Keratinocyte (primary cell): Measurements from ENCODE around the gene TBC1D20. TPM values are rescaled to one million over a fixed set of nuclear protein-coding genes. Genes with fewer than 3 reads are reported as not detected.
A peak's percentile ranks its signal among the peaks of the same experiment; 100 is the strongest.

Experiments
- DNase-seq: peaks from one replicate; pipeline ENCODE4 v3.0.0-alpha.2; 2011; ENCODE audit warnings: low read depth, missing footprints, low spot score
- FAIRE-seq: peaks from 2 replicates; lab custom pipeline; 2011; peaks lifted over from hg19 to GRCh38; lab: Jason Lieb, UNC
- H2AFZ ChIP-seq: 2 replicates; pipeline ENCODE4 v1.6.0; 2012; ENCODE audit warnings: low read length, control low read depth, inconsistent platforms; ENCODE audit not compliant: control insufficient read depth
- H3K27ac ChIP-seq: 2 replicates; pipeline ENCODE4 v1.5.1; 2011; ENCODE audit warnings: low read length; ENCODE audit not compliant: control insufficient read depth, insufficient read depth
- H3K27me3 ChIP-seq: 3 replicates; pipeline ENCODE4 v1.6.0; 2011; ENCODE audit warnings: low read length; ENCODE audit not compliant: control insufficient read depth, insufficient read depth; ENCODE audit errors: extremely low read depth
- H3K36me3 ChIP-seq, 2 experiments: 2 replicates in 1 of 2; 3 replicates in 1 of 2; pipeline ENCODE4 v1.5.1; 2011; ENCODE audit warnings: low read length in 2 of 2, mild to moderate bottlenecking in 1 of 2; ENCODE audit not compliant: control insufficient read depth in 2 of 2, insufficient read depth in 2 of 2; ENCODE audit errors: extremely low read depth in 1 of 2
- H3K4me1 ChIP-seq: 3 replicates; pipeline ENCODE4 v1.5.1; 2011; ENCODE audit warnings: low read length; ENCODE audit not compliant: control insufficient read depth, insufficient read depth; ENCODE audit errors: extremely low read depth
- H3K4me2 ChIP-seq: 3 replicates; pipeline ENCODE4 v1.6.0; 2011; ENCODE audit warnings: low read depth, low read length; ENCODE audit not compliant: control insufficient read depth, insufficient read depth; ENCODE audit errors: extremely low read depth
- H3K4me3 ChIP-seq, 3 experiments: fragments of 200-600 bp in 1 of 3; sonication (generic) in 1 of 3; 2 replicates in 2 of 3; 3 replicates in 1 of 3; pipeline ENCODE4 v1.5.1; 2011 to 2016; ENCODE audit warnings: low read length in 3 of 3, mild to moderate bottlenecking in 3 of 3, control low read depth in 2 of 3, inconsistent platforms in 1 of 3, low read depth in 1 of 3, mixed read lengths in 1 of 3, mixed run types in 1 of 3, moderate library complexity in 1 of 3; ENCODE audit not compliant: control insufficient read depth in 2 of 3, insufficient read depth in 2 of 3; ENCODE audit errors: extremely low read depth in 1 of 3
- H3K79me2 ChIP-seq: 2 replicates; pipeline ENCODE4 v1.6.0; 2012; ENCODE audit warnings: low read length; ENCODE audit not compliant: control insufficient read depth, insufficient read depth
- H3K9ac ChIP-seq: 3 replicates; pipeline ENCODE4 v1.6.0; 2011; ENCODE audit warnings: low read length; ENCODE audit not compliant: control insufficient read depth, insufficient read depth; ENCODE audit errors: extremely low read depth
- H3K9me1 ChIP-seq: 3 replicates; pipeline ENCODE4 v1.6.0; 2011; ENCODE audit warnings: low read length; ENCODE audit not compliant: control insufficient read depth, insufficient read depth; ENCODE audit errors: extremely low read depth
- H3K9me3 ChIP-seq: 2 replicates; pipeline ENCODE4 v1.5.1; 2012; ENCODE audit warnings: low read depth, low read length; ENCODE audit not compliant: control insufficient read depth
- H4K20me1 ChIP-seq: 3 replicates; pipeline ENCODE4 v1.6.0; 2011; ENCODE audit warnings: low read length; ENCODE audit not compliant: control insufficient read depth, insufficient read depth; ENCODE audit errors: extremely low read depth
- EZH2 ChIP-seq: IDR thresholded peaks from one replicate; pipeline ENCODE4 v1.6.1; 2012; ENCODE audit warnings: inconsistent platforms, mild to moderate bottlenecking, low read length, moderate library complexity
- dilution Hi-C: fragments of 300-500 bp; cut with MboI; formaldehyde crosslinking; loops from one replicate; pipeline ENCODE4 v1.7.0; 2020; ENCODE audit warnings: low sequenced_read_pairs; ENCODE audit not compliant: extremely low pct_ligation_motif_present
- polyA plus RNA-seq, 5 experiments: library from polyadenylated mRNA; depleted of rRNA in 3 of 5; stranded (reverse) in 3 of 5; stranded (forward) in 1 of 5; unstranded in 1 of 5; fragments of >200 nt; gene quantifications; 1 replicate in 1 of 5; 2 replicates in 3 of 5; 3 replicates in 1 of 5; pipeline versions ENCODE4 v1.2.1 to v1.2.3, GENCODE V29; 2011 to 2012; ENCODE audit warnings: missing spikeins in 2 of 5, low read depth in 1 of 5, low replicate concordance in 1 of 5
- TF ChIP-seq, protein P1 (sequence below), 3 experiments: IDR thresholded peaks in 1 of 3; conservative IDR thresholded peaks in 1 of 3; optimal IDR thresholded peaks in 1 of 3; 2 replicates in 2 of 3; 3 replicates in 1 of 3; pipeline versions ENCODE3 to v1.5.1; 2011; ENCODE audit warnings: low read length in 3 of 3, mild to moderate bottlenecking in 3 of 3, moderate library complexity in 2 of 3, control low read depth in 1 of 3, inconsistent platforms in 1 of 3; ENCODE audit not compliant: insufficient read depth in 2 of 3; ENCODE audit errors: extremely low read depth in 1 of 3

Gene TBC1D20
- polyA plus RNA-seq, 1 donor (not counting 4 experiments of a cell fraction or from before 2014, with no cell fraction given) = 24.5 TPM

DNA sequence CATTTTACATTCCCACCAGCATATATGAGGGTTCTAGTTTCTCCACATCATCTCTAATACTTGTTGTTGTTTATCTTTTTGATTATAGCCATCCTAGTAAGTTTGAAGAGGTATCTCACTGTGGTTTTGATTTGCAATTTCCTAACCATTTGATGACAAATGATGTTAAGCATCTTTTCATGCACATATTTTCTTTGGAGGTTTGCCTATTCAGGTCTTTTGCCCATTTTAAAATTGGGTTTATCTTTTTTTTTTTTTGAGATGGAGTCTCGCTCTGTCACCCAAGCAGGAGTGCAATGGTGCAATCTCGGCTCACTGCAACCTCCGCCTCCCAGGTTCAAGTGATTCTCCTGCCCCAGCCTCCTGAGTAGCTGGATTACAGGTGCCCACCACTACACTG lies 50.3 kb downstream of the TBC1D20 start:
- peaks cover 11% of the 10 kb centered on the region for H4K20me1 ChIP-seq
- H3K27ac ChIP-seq = no peak overlapping the region
- H3K79me2 ChIP-seq = peaks cover 62% of the 10 kb centered on the region
- H3K4me2 ChIP-seq = no peak overlapping the region
- peaks cover 23% of the 10 kb centered on the region for H3K4me1 ChIP-seq
- no peak overlapping the region for H2AFZ ChIP-seq
- FAIRE-seq (no peak), DNase-seq (no peak)
- H3K4me3 ChIP-seq = no peak overlapping the region
- H3K9me1 ChIP-seq = peaks cover 5% of the 10 kb centered on the region
- TF ChIP-seq, protein P1, sequence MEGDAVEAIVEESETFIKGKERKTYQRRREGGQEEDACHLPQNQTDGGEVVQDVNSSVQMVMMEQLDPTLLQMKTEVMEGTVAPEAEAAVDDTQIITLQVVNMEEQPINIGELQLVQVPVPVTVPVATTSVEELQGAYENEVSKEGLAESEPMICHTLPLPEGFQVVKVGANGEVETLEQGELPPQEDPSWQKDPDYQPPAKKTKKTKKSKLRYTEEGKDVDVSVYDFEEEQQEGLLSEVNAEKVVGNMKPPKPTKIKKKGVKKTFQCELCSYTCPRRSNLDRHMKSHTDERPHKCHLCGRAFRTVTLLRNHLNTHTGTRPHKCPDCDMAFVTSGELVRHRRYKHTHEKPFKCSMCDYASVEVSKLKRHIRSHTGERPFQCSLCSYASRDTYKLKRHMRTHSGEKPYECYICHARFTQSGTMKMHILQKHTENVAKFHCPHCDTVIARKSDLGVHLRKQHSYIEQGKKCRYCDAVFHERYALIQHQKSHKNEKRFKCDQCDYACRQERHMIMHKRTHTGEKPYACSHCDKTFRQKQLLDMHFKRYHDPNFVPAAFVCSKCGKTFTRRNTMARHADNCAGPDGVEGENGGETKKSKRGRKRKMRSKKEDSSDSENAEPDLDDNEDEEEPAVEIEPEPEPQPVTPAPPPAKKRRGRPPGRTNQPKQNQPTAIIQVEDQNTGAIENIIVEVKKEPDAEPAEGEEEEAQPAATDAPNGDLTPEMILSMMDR (optimal IDR thresholded peaks at IDR 0.05 in 1 of 3, IDR thresholded peaks at IDR 0.05 in 1 of 3, conservative IDR thresholded peaks at IDR 0.05 in 1 of 3; ENCODE audit: extremely low read depth in 1 of 3, insufficient read depth in 2 of 3, low read length in 3 of 3) = no peak
- no peak for TF ChIP-seq EZH2
- H3K9me3 ChIP-seq = no peaks in the 10 kb centered on the region
- dilution Hi-C loops = no loop called here
- H3K36me3 ChIP-seq = peaks cover 24 to 38% of the 10 kb centered on the region in 2 experiments
- H3K27me3 ChIP-seq = no peaks in the 10 kb centered on the region
- no peak overlapping the region for H3K9ac ChIP-seq

DNA sequence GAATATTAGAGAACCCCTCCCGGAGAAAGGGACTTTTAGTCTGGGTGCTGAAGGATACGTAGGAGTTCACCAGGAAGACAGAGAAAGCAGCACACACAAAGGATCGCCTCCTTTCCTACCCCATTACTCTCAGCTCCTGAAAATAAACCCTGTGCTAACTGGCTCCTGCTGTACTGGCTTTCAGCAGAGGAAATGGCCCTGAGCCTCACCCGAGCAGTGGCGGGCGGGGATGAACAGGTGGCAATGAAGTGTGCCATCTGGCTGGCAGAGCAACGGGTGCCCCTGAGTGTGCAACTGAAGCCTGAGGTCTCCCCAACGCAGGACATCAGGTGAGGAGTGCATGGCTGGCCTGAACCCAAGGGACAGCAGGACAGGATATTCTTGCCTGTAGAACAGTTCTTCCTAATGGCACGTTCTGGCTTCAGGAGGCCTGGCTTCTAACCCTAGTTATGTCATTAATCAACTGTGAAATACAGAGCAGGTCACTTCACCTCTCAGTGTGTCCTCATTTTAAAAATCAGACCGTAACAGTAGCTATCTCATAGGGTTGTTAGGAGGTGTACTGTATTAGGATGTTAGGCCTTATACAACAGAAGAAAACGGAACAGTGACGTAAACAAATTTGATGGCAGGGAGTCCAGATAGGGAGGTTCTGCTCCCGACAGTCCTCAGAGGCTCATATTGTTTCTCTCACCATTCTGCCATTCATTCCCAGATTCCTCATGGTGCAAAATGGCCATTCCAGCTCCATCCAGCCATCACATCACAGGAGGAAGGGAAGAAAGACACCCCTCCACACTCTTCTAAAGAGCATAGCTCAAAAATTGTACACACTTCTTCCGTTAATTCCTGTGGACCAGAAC lies 52.4 kb downstream of the TBC1D20 start:
- no peak for DNase-seq
- Histone ChIP-seq H3K27ac (peak overlapping the region; percentile 86), H3K27me3 (no peaks in the 10 kb centered on the region), H3K9me3 (no peaks in the 10 kb centered on the region), H3K36me3 (peaks cover 18 to 29% of the 10 kb centered on the region in 2 experiments), H3K9me1 (peaks cover 9% of the 10 kb centered on the region), H3K4me1 (peaks cover 30% of the 10 kb centered on the region), H2AFZ (no peak overlapping the region), H3K4me2 (peak overlapping the region; percentile 97), H4K20me1 (peaks cover 11% of the 10 kb centered on the region), H3K9ac (peak overlapping the region; percentile 95), H3K79me2 (peaks cover 61% of the 10 kb centered on the region), H3K4me3 (peak overlapping the region; percentile 96 to 99 (median 97))
- FAIRE-seq = no peak
- dilution Hi-C loops = no loop called here
- no peak for TF ChIP-seq EZH2
- TF ChIP-seq, protein P1 (optimal IDR thresholded peaks at IDR 0.05 in 1 of 3, IDR thresholded peaks at IDR 0.05 in 1 of 3, conservative IDR thresholded peaks at IDR 0.05 in 1 of 3; ENCODE audit: extremely low read depth in 1 of 3, insufficient read depth in 2 of 3, low read length in 3 of 3) = no peak
